GM19193 (cell line): ENCODE data around the gene COPS4.

Experiments
- POLR2A ChIP-seq: IDR thresholded peaks from 4 replicates; pipeline ENCODE4 v1.6.1; 2011; ENCODE audit not compliant: insufficient read depth, insufficient read length; ENCODE audit errors: extremely low read depth

Gene COPS4

GRCh38 chr4:83019794-83020494, 15.0 kb upstream of the COPS4 start:
- TF ChIP-seq POLR2A, result no peak

GRCh38 chr4:83022724-83023450, 12.1 kb upstream of the COPS4 start:
- TF ChIP-seq POLR2A, result no peak

- TF ChIP-seq POLR2A, result no peak
Observed at GRCh38 chr4:83024233-83024632, 10.8 kb upstream of the COPS4 start.

GRCh38 chr4:83025563-83025962, 9.4 kb upstream of the COPS4 start:
- no peak for TF ChIP-seq POLR2A

GRCh38 chr4:83028976-83029375, 6.0 kb upstream of the COPS4 start:
- no peak for TF ChIP-seq POLR2A

GRCh38 chr4:83029688-83030087, 5.3 kb upstream of the COPS4 start:
- no peak for TF ChIP-seq POLR2A

GRCh38 chr4:83036991-83037665, 2.1 kb downstream of the COPS4 start:
- no peak for TF ChIP-seq POLR2A

GRCh38 chr4:83040269-83040668, 5.3 kb downstream of the COPS4 start:
- TF ChIP-seq POLR2A, result no peak

- TF ChIP-seq POLR2A, result no peak
Observed at GRCh38 chr4:83043801-83044407, 8.9 kb downstream of the COPS4 start.

GRCh38 chr4:83046693-83047473, 11.9 kb downstream of the COPS4 start:
- TF ChIP-seq POLR2A, result no peak

GRCh38 chr4:83054928-83055327, 19.9 kb downstream of the COPS4 start:
- no peak for TF ChIP-seq POLR2A

GRCh38 chr4:83062739-83063138, 27.8 kb downstream of the COPS4 start:
- TF ChIP-seq POLR2A, result no peak

GRCh38 chr4:83065266-83065665, 30.3 kb downstream of the COPS4 start:
- TF ChIP-seq POLR2A, result no peak

- TF ChIP-seq POLR2A, result no peak
Observed at GRCh38 chr4:83067058-83067639, 32.2 kb downstream of the COPS4 start.

- TF ChIP-seq POLR2A, result no peak
Observed at GRCh38 chr4:83071116-83071515, 36.1 kb downstream of the COPS4 start.

GRCh38 chr4:83074086-83074704, 39.2 kb downstream of the COPS4 start:
- TF ChIP-seq POLR2A, result no peak
